ENCODE measurements around the gene SLC22A17. TPM values are rescaled to one million over a fixed set of nuclear protein-coding genes. Genes with fewer than 3 reads are reported as not detected.
A peak's percentile ranks its signal among the peaks of the same experiment; 100 is the strongest.
"Not testable (repeated sequence)": the region's sequence is repeated elsewhere in the genome, so short reads cannot be mapped to it uniquely, and the experiment has no call there.

SLC22A17 gene
- total RNA-seq, 1 donor from 2014 or later, result 0.20 TPM

GRCh38 chr14:23339506-23340268 lies 13.0 kb downstream of the SLC22A17 start:
- no peak for ATAC-seq (ENCODE audit: low read depth)
- no peak for DNase-seq
- Mint-ChIP-seq H3K27ac (no peak overlapping the region), H3K36me3 (ENCODE audit: low read depth) (peaks cover 2% of the 10 kb centered on the region), H3K4me3 (no peak overlapping the region), H3K27me3 (peaks cover 39% of the 10 kb centered on the region), H3K4me1 (no peaks in the 10 kb centered on the region), H3K9me3 (peaks cover 6% of the 10 kb centered on the region)
- TF ChIP-seq CTCF (IDR thresholded peaks at IDR 0.05), result no peak
- ChIA-PET CTCF (no interaction called here), POLR2A (no interaction called here)
- intact Hi-C loops (cut with micrococcal nuclease), result no loop called here

DNA sequence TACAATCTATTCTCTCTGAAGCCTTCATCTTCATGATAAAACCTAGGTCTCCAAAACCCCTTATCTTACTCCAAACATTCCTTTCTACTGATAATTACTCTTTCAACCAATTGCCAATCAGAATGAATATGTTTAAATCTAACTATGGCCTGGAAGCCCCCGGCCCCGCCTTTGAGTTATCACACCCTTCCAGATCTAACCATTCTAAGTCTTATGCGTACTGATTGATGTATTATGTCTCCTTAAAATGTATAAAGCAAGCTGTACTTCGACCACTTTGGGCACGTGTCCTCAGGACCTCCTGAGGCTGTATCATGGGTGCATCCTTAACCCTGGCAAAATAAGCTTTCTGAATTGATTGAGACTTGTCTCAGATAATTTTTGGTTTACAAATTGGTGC lies 17.1 kb downstream of the SLC22A17 start:
- no peak overlapping the region for H3K27ac Mint-ChIP-seq
- no peak for TF ChIP-seq CTCF (IDR thresholded peaks at IDR 0.05)
- peaks cover 6% of the 10 kb centered on the region for H3K9me3 Mint-ChIP-seq
- H3K4me3 Mint-ChIP-seq, result no peak overlapping the region
- intact Hi-C loops (cut with micrococcal nuclease), result no loop called here
- no peaks in the 10 kb centered on the region for H3K4me1 Mint-ChIP-seq
- H3K36me3 Mint-ChIP-seq (ENCODE audit: low read depth), result peaks cover 2% of the 10 kb centered on the region
- ATAC-seq (ENCODE audit: low read depth) (no peak), DNase-seq (no peak)
- POLR2A ChIA-PET, result interaction anchor here (0.5 kb wide), 1 partner anchor 43 kb away, joined by 5 read pairs; no protein-coding TSS in a partner anchor
- CTCF ChIA-PET, result interaction anchor here (0.6 to 1.2 kb wide), 4 partner anchors 40 to 267 kb away, joined by 3 to 4 read pairs (median 3); no protein-coding TSS in a partner anchor
- H3K27me3 Mint-ChIP-seq, result peaks cover 33% of the 10 kb centered on the region

DNA sequence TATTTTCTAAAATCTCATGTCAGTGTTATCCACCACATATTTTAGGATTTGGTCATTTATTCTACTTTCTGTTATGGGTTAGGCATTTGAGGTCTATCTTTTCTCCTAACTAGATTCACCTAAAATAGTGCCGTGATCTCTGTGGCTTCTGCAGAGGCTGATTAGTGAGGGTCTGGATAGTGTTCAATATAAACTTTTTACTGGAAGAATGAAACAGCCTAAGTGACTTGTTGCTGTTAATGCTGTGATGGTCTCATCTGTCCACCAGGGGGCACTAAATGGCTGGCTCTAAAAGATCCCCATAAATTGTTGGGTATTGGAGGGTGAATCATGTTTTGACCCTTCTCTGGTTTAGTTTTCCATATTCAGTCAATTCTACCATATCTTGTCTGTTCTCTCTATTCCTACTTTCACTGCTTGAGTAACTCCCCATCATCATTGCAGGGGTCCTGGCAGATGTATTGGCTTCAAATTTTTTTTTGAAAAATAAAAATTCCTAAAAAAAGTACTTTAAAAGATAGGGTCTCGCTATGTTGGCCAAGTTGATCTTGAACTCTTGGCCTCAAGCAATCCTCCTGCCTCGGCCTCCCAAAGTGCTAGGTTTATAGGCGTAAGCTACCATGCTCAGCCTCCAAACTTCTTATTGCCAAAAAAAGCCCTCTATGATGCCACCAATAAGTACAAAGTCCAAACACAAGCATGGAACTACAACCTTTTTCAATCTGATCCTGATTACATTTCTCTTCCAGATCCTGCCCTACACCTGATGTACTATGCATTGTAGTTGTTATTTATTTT lies 24.5 kb downstream of the SLC22A17 start:
- no peak for DNase-seq
- Mint-ChIP-seq H3K27me3 (no peaks in the 10 kb centered on the region), H3K4me3 (no peak overlapping the region), H3K27ac (no peak overlapping the region), H3K36me3 (ENCODE audit: low read depth) (peaks cover 31% of the 10 kb centered on the region), H3K4me1 (peaks cover 3% of the 10 kb centered on the region), H3K9me3 (no peaks in the 10 kb centered on the region)
- TF ChIP-seq CTCF (IDR thresholded peaks at IDR 0.05), result peak; percentile 42
- intact Hi-C loops (cut with micrococcal nuclease), result loop anchor here (1.0 to 10.0 kb wide), 6 partner anchors 52 to 627 kb away; partner anchors contain the start of genes DHRS4 and NGDN
- ATAC-seq (ENCODE audit: low read depth), result peak; percentile 73
- ChIA-PET CTCF (interaction anchor here (1.7 to 2.9 kb wide), 3 partner anchors 52 to 233 kb away, joined by 5 to 13 read pairs (median 6); no protein-coding TSS in a partner anchor), POLR2A (interaction anchor here (0.6 kb wide), 1 partner anchor 233 kb away, joined by 4 read pairs; no protein-coding TSS in a partner anchor)

- Mint-ChIP-seq H3K4me3 (no peak overlapping the region), H3K27ac (no peak overlapping the region), H3K4me1 (peaks cover 16% of the 10 kb centered on the region), H3K27me3 (no peaks in the 10 kb centered on the region), H3K36me3 (ENCODE audit: low read depth) (peaks cover 45% of the 10 kb centered on the region), H3K9me3 (no peaks in the 10 kb centered on the region)
- POLR2A ChIA-PET, result interaction anchor here (0.8 to 1.8 kb wide), 4 partner anchors 17 to 26 kb away, joined by 3 to 9 read pairs (median 5); partner anchors contain the start of gene PPP1R3E
- ATAC-seq (ENCODE audit: low read depth) (no peak), DNase-seq (no peak)
- intact Hi-C loops (cut with micrococcal nuclease), result loop anchor here (10.0 kb wide), 1 partner anchor 628 kb away; the partner anchor contains the start of gene DHRS4
- no peak for TF ChIP-seq CTCF (IDR thresholded peaks at IDR 0.05)
- CTCF ChIA-PET, result interaction anchor here (0.9 to 2.9 kb wide), 6 partner anchors 11 to 236 kb away, joined by 3 to 13 read pairs (median 5); partner anchors contain the start of gene PPP1R3E
These were observed 26.0 kb downstream of the SLC22A17 start for GRCh38 chr14:23326491-23327332.

GRCh38 chr14:23325746-23326145 lies 26.9 kb downstream of the SLC22A17 start:
- peaks cover 47% of the 10 kb centered on the region for H3K36me3 Mint-ChIP-seq (ENCODE audit: low read depth)
- POLR2A ChIA-PET, result interaction anchor here (1.8 kb wide), 1 partner anchor 23 kb away, joined by 9 read pairs; the partner anchor contains the start of gene PPP1R3E
- not testable (repeated sequence) for ATAC-seq (ENCODE audit: low read depth); H3K27ac Mint-ChIP-seq; H3K9me3 Mint-ChIP-seq; H3K4me3 Mint-ChIP-seq; DNase-seq; H3K27me3 Mint-ChIP-seq
- H3K4me1 Mint-ChIP-seq, result peaks cover 17% of the 10 kb centered on the region
- intact Hi-C loops (cut with micrococcal nuclease), result loop anchor here (10.0 kb wide), 1 partner anchor 629 kb away; the partner anchor contains the start of gene DHRS4
- CTCF ChIA-PET, result interaction anchor here (1.2 to 2.9 kb wide), 2 partner anchors 23 to 54 kb away, joined by 3 to 13 read pairs; partner anchors contain the start of gene PPP1R3E

Data from activated B cell treated with CpG ODN at 0.5 μM for 24 hours (primary cell).